SK-N-SH treated with all-trans-retinoic acid at 6 μM for 48 hours (cell line): ENCODE results near the gene COL23A1.

Source experiments
- ATAC-seq: fragments of 200-7000 bp; cut with Tn5 transposase; 3 replicates; pipeline ENCODE4 v1.9.1; 2020; ENCODE audit warnings: mild to moderate bottlenecking, moderate library complexity
- ARNTL ChIP-seq: fragments of 450-650 bp; formaldehyde crosslinking; IDR thresholded peaks from 2 replicates; pipeline ENCODE4 v1.5.0; 2020; ENCODE audit warnings: low read depth, mild to moderate bottlenecking, moderate library complexity, borderline replicate concordance
- BACH2 ChIP-seq: fragments of 250-450 bp; sonication (Bioruptor Pico); IDR thresholded peaks from 2 replicates; pipeline ENCODE4 v1.9.0; 2021; ENCODE audit warnings: mild to moderate bottlenecking, borderline replicate concordance
- CSDC2 ChIP-seq: fragments of 250-450 bp; sonication (Bioruptor Pico); IDR thresholded peaks from 2 replicates; pipeline ENCODE4 v1.5.0; 2020; ENCODE audit warnings: mild to moderate bottlenecking, moderate library complexity
- ESRRG ChIP-seq: fragments of 250-450 bp; sonication (Bioruptor Pico); IDR thresholded peaks from 2 replicates; pipeline ENCODE4 v1.6.1; 2021; ENCODE audit warnings: mild to moderate bottlenecking
- GLIS3 ChIP-seq: fragments of 250-450 bp; sonication (Bioruptor Pico); IDR thresholded peaks from 2 replicates; pipeline ENCODE4 v1.5.0; 2020; ENCODE audit warnings: mild to moderate bottlenecking, moderate library complexity
- ISL1 ChIP-seq: fragments of 250-450 bp; sonication (Bioruptor Pico); IDR thresholded peaks from 2 replicates; pipeline ENCODE4 v2.1.2; 2022; ENCODE audit warnings: mild to moderate bottlenecking, moderate library complexity
- OSR1 ChIP-seq: fragments of 250-450 bp; sonication (Bioruptor Pico); IDR thresholded peaks from 2 replicates; pipeline ENCODE4 v1.8.0; 2022; ENCODE audit warnings: moderate library complexity, mild to moderate bottlenecking, inconsistent platforms
- POU6F1 ChIP-seq: fragments of 250-450 bp; sonication (Bioruptor Pico); IDR thresholded peaks from 2 replicates; pipeline ENCODE4 v1.8.0; 2021; ENCODE audit warnings: low read depth, mild to moderate bottlenecking, moderate library complexity, borderline replicate concordance
- PPARA ChIP-seq: fragments of 250-450 bp; sonication (Bioruptor Pico); IDR thresholded peaks from 2 replicates; pipeline ENCODE4 v1.5.0; 2020; ENCODE audit warnings: mild to moderate bottlenecking, borderline replicate concordance
- RARB ChIP-seq: fragments of 250-450 bp; sonication (Bioruptor Pico); IDR thresholded peaks from 2 replicates; pipeline ENCODE4 v1.8.0; 2021; ENCODE audit warnings: mild to moderate bottlenecking, moderate library complexity
- SNAI2 ChIP-seq: fragments of 250-450 bp; sonication (Bioruptor Pico); IDR thresholded peaks from 2 replicates; pipeline ENCODE4 v1.5.0; 2020; ENCODE audit warnings: mild to moderate bottlenecking, moderate library complexity
- TCF4 ChIP-seq: fragments of 250-450 bp; sonication (Bioruptor Pico); IDR thresholded peaks from 2 replicates; pipeline ENCODE4 v1.8.0; 2021; ENCODE audit warnings: mild to moderate bottlenecking, moderate library complexity, borderline replicate concordance
- TOX ChIP-seq: fragments of 250-450 bp; sonication (Bioruptor Pico); IDR thresholded peaks from 2 replicates; pipeline ENCODE4 v1.8.0; 2021; ENCODE audit warnings: mild to moderate bottlenecking, moderate library complexity, borderline replicate concordance
- TSHZ2 ChIP-seq: fragments of 250-450 bp; sonication (Bioruptor Pico); IDR thresholded peaks from 2 replicates; pipeline ENCODE4 v1.5.0; 2020; ENCODE audit warnings: mild to moderate bottlenecking, moderate library complexity
- ZC3H10 ChIP-seq: fragments of 250-450 bp; sonication (Bioruptor Pico); IDR thresholded peaks from 2 replicates; pipeline ENCODE4 v1.5.1; 2021; ENCODE audit warnings: mild to moderate bottlenecking, moderate library complexity
- ZFP3 ChIP-seq: fragments of 250-450 bp; sonication (Bioruptor Pico); IDR thresholded peaks from 2 replicates; pipeline ENCODE4 v1.5.0; 2020; ENCODE audit warnings: mild to moderate bottlenecking, moderate library complexity
- ZFP30 ChIP-seq: fragments of 450-650 bp; formaldehyde crosslinking; IDR thresholded peaks from 2 replicates; pipeline ENCODE4 v1.5.0; 2022; ENCODE audit warnings: mild to moderate bottlenecking, moderate library complexity
- ZNF565 ChIP-seq: fragments of 450-650 bp; formaldehyde crosslinking; conservative IDR thresholded peaks from 2 replicates; pipeline ENCODE4 v1.5.0; 2020; ENCODE audit warnings: low read depth, mild to moderate bottlenecking, moderate library complexity
- ZNF70 ChIP-seq: fragments of 450-650 bp; formaldehyde crosslinking; IDR thresholded peaks from 2 replicates; pipeline ENCODE4 v1.5.0; 2020; ENCODE audit warnings: mild to moderate bottlenecking, moderate library complexity
- TF ChIP-seq, protein P1 (sequence below): fragments of 250-450 bp; sonication (Bioruptor Pico); IDR thresholded peaks from 2 replicates; pipeline ENCODE4 v1.5.1; 2020; ENCODE audit warnings: low read depth, mild to moderate bottlenecking, moderate library complexity
- TF ChIP-seq, protein P2 (sequence below): fragments of 250-450 bp; sonication (Bioruptor Pico); IDR thresholded peaks from 2 replicates; pipeline ENCODE4 v1.8.0; 2020; ENCODE audit warnings: mild to moderate bottlenecking, moderate library complexity, borderline replicate concordance

Gene COL23A1

GRCh38 chr5:178417391-178417811 lies 172.8 kb downstream of the COL23A1 start:
- TF ChIP-seq OSR1 (CRISPR knock-in tag) (no peak), ESRRG (no peak), SNAI2 (no peak), ZNF565 (no peak), ZFP30 (CRISPR knock-in tag) (no peak), TOX (CRISPR knock-in tag) (no peak), TCF4 (no peak), ARNTL (CRISPR knock-in tag) (no peak), GLIS3 (CRISPR knock-in tag) (no peak), POU6F1 (CRISPR knock-in tag) (no peak), ZNF70 (CRISPR knock-in tag) (no peak), RARB (CRISPR knock-in tag) (no peak), ISL1 (no peak), ZFP3 (CRISPR knock-in tag) (no peak), ZC3H10 (no peak), BACH2 (CRISPR knock-in tag) (no peak), PPARA (CRISPR knock-in tag) (no peak)
- TF ChIP-seq, protein P1, sequence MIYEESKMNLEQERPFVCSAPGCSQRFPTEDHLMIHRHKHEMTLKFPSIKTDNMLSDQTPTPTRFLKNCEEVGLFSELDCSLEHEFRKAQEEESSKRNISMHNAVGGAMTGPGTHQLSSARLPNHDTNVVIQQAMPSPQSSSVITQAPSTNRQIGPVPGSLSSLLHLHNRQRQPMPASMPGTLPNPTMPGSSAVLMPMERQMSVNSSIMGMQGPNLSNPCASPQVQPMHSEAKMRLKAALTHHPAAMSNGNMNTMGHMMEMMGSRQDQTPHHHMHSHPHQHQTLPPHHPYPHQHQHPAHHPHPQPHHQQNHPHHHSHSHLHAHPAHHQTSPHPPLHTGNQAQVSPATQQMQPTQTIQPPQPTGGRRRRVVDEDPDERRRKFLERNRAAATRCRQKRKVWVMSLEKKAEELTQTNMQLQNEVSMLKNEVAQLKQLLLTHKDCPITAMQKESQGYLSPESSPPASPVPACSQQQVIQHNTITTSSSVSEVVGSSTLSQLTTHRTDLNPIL (CRISPR knock-in tag), result no peak
- TF ChIP-seq, protein P2, sequence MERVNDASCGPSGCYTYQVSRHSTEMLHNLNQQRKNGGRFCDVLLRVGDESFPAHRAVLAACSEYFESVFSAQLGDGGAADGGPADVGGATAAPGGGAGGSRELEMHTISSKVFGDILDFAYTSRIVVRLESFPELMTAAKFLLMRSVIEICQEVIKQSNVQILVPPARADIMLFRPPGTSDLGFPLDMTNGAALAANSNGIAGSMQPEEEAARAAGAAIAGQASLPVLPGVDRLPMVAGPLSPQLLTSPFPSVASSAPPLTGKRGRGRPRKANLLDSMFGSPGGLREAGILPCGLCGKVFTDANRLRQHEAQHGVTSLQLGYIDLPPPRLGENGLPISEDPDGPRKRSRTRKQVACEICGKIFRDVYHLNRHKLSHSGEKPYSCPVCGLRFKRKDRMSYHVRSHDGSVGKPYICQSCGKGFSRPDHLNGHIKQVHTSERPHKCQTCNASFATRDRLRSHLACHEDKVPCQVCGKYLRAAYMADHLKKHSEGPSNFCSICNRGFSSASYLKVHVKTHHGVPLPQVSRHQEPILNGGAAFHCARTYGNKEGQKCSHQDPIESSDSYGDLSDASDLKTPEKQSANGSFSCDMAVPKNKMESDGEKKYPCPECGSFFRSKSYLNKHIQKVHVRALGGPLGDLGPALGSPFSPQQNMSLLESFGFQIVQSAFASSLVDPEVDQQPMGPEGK (CRISPR knock-in tag), result no peak
- no peak for ATAC-seq

- TF ChIP-seq PPARA (CRISPR knock-in tag), result no peak
- no peak for TF ChIP-seq OSR1 (CRISPR knock-in tag)
- ATAC-seq, result no peak
Measured at GRCh38 chr5:178416919-178417318, 173.3 kb downstream of the COL23A1 start.

- ATAC-seq, result no peak
- TF ChIP-seq ISL1, result no peak
- TF ChIP-seq OSR1 (CRISPR knock-in tag), result no peak
- no peak for TF ChIP-seq GLIS3 (CRISPR knock-in tag)
- no peak for TF ChIP-seq ZC3H10
- TF ChIP-seq ZFP3 (CRISPR knock-in tag), result no peak
- no peak for TF ChIP-seq ESRRG
- TF ChIP-seq TSHZ2 (CRISPR knock-in tag), result no peak
- no peak for TF ChIP-seq TOX (CRISPR knock-in tag)
- TF ChIP-seq CSDC2, result no peak
- no peak for TF ChIP-seq ARNTL (CRISPR knock-in tag)
- TF ChIP-seq RARB (CRISPR knock-in tag), result no peak
- no peak for TF ChIP-seq ZFP30 (CRISPR knock-in tag)
- TF ChIP-seq, all 23 proteins: peak for 0
Measured at GRCh38 chr5:178416206-178416882, 173.8 kb downstream of the COL23A1 start.

DNA sequence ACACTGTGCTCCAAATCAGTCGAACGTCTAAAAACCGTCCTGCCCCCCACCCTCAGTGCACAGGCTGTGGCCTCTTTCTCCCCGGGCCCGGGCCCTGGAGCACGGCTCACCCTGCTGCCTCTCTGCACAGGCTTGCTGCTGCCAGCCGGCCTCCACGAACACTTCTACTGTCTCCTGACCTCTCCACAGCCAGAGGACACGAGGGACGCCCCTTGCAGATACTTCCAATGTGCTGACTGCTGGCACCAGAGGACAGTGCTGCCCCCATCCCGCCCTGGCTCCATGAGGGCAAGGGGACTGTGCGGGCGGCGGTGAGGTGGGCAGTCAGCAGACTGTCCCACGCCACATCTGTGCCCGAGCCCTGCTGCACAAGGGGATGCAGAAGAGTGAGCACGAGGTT lies 174.8 kb downstream of the COL23A1 start:
- no peak for TF ChIP-seq ZFP30 (CRISPR knock-in tag)
- ATAC-seq, result no peak
